Activated T-helper 2 cell treated with anti-CD3 and anti-CD28 coated beads, Interferon-gamma antibody, Interleukin-2, Interleukin-4, amounts not matched to agents 10 μg/mL and 5 μg/mL and 100 μg/mL, durations not matched to agents 14 hours and 24 hours and 36 hours (primary cell): ENCODE data around the gene MOBP. TPM values are rescaled to one million over a fixed set of nuclear protein-coding genes. Genes with fewer than 3 reads are reported as not detected.
"Not testable (repeated sequence)": the region's sequence is repeated elsewhere in the genome, so short reads cannot be mapped to it uniquely, and the experiment has no call there.

Experiments
- DNase-seq: peaks from one replicate; pipeline ENCODE4 v3.0.0; 2021; ENCODE audit warnings: low spot score
- H3K27ac Mint-ChIP-seq: one replicate; pipeline ENCODE4 v1.8.0; 2021; ENCODE audit warnings: mixed read lengths
- H3K27me3 Mint-ChIP-seq: one replicate; pipeline ENCODE4 v1.8.0; 2021; ENCODE audit warnings: low read depth, mixed read lengths
- H3K36me3 Mint-ChIP-seq: one replicate; pipeline ENCODE4 v1.8.0; 2021; ENCODE audit warnings: low read depth, mixed read lengths
- H3K4me1 Mint-ChIP-seq: one replicate; pipeline ENCODE4 v1.8.0; 2021; ENCODE audit warnings: low read depth, mixed read lengths
- H3K4me3 Mint-ChIP-seq: one replicate; pipeline ENCODE4 v1.8.0; 2021; ENCODE audit warnings: low read depth, mild to moderate bottlenecking, moderate library complexity, mixed read lengths
- H3K9me3 Mint-ChIP-seq: one replicate; pipeline ENCODE4 v1.8.0; 2021; ENCODE audit warnings: mixed read lengths
- intact Hi-C: fragments of 100-400 bp; cut with micrococcal nuclease; formaldehyde crosslinking; loops from one replicate; pipeline ENCODE4 v1.15.1; 2023
- total RNA-seq: library from RNA; stranded (reverse); gene quantifications from 2 replicates; pipeline ENCODE4 v1.2.3, GENCODE V29; 2022

The MOBP gene
- total RNA-seq, 1 donor from 2014 or later, result not detected

DNA sequence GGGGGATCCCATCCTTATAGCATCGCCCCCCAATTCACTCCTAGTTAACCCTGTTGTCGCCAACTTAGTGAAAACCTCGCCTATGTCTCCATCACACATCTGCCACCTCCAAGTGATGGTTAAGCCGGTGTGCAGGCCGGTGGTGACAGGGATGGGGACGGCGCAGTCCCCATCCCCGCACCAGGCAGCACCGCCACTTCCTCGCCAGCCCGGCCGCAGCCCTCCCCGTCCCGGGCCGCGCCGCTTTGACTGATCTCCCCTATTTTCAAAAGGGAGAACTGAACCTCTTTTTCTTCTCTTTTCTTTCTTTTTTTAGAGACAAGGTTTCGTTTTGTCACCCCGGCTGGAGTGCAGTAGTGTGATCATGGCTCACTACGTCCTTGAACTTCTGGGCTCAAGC, 11.3 kb upstream of the MOBP start:
- no peaks in the 10 kb centered on the region for H3K36me3 Mint-ChIP-seq
- H3K27me3 Mint-ChIP-seq, result peaks cover 16% of the 10 kb centered on the region
- no peak overlapping the region for H3K4me3 Mint-ChIP-seq
- no peaks in the 10 kb centered on the region for H3K4me1 Mint-ChIP-seq
- intact Hi-C loops, result no loop called here
- no peak for DNase-seq
- H3K27ac Mint-ChIP-seq, result no peak overlapping the region
- H3K9me3 Mint-ChIP-seq, result no peaks in the 10 kb centered on the region

GRCh38 chr3:39457361-39457760, 10.1 kb upstream of the MOBP start:
- Mint-ChIP-seq H3K4me3 (no peak overlapping the region), H3K4me1 (no peaks in the 10 kb centered on the region), H3K27me3 (peaks cover 16% of the 10 kb centered on the region), H3K36me3 (no peaks in the 10 kb centered on the region), H3K9me3 (no peaks in the 10 kb centered on the region), H3K27ac (no peak overlapping the region)
- intact Hi-C loops, result no loop called here
- no peak for DNase-seq

- H3K36me3 Mint-ChIP-seq, H3K9me3 Mint-ChIP-seq, H3K27ac Mint-ChIP-seq, DNase-seq, H3K4me3 Mint-ChIP-seq, H3K4me1 Mint-ChIP-seq, intact Hi-C loops: not testable (repeated sequence)
- H3K27me3 Mint-ChIP-seq, result peaks cover 20% of the 10 kb centered on the region
Observed at GRCh38 chr3:39458579-39458978, 8.9 kb upstream of the MOBP start.

GRCh38 chr3:39460677-39461076, 6.8 kb upstream of the MOBP start:
- Mint-ChIP-seq H3K9me3 (no peaks in the 10 kb centered on the region), H3K4me1 (no peaks in the 10 kb centered on the region), H3K27ac (no peak overlapping the region), H3K27me3 (peaks cover 19% of the 10 kb centered on the region), H3K4me3 (no peak overlapping the region), H3K36me3 (no peaks in the 10 kb centered on the region)
- DNase-seq, result no peak
- intact Hi-C loops, result no loop called here

- DNase-seq, result no peak
- no peaks in the 10 kb centered on the region for H3K4me1 Mint-ChIP-seq
- no peaks in the 10 kb centered on the region for H3K36me3 Mint-ChIP-seq
- H3K27ac Mint-ChIP-seq, result no peak overlapping the region
- H3K27me3 Mint-ChIP-seq, result peaks cover 19% of the 10 kb centered on the region
- no peak overlapping the region for H3K4me3 Mint-ChIP-seq
- H3K9me3 Mint-ChIP-seq, result no peaks in the 10 kb centered on the region
- intact Hi-C loops, result no loop called here
Observed at GRCh38 chr3:39463269-39463668, 4.2 kb upstream of the MOBP start.

- no peak overlapping the region for H3K4me3 Mint-ChIP-seq
- intact Hi-C loops, result no loop called here
- no peaks in the 10 kb centered on the region for H3K36me3 Mint-ChIP-seq
- H3K27me3 Mint-ChIP-seq, result peaks cover 13% of the 10 kb centered on the region
- no peak for DNase-seq
- no peak overlapping the region for H3K27ac Mint-ChIP-seq
- H3K9me3 Mint-ChIP-seq, result no peaks in the 10 kb centered on the region
- no peaks in the 10 kb centered on the region for H3K4me1 Mint-ChIP-seq
Observed at GRCh38 chr3:39466988-39467387, 492 bp upstream of the MOBP start.

GRCh38 chr3:39468108-39468436, 592 bp downstream of the MOBP start:
- intact Hi-C loops, result no loop called here
- Mint-ChIP-seq H3K27me3 (peaks cover 8% of the 10 kb centered on the region), H3K4me1 (no peaks in the 10 kb centered on the region), H3K9me3 (no peaks in the 10 kb centered on the region), H3K36me3 (no peaks in the 10 kb centered on the region), H3K4me3 (no peak overlapping the region), H3K27ac (no peak overlapping the region)
- no peak for DNase-seq

- Mint-ChIP-seq H3K27me3 (no peaks in the 10 kb centered on the region), H3K27ac (no peak overlapping the region), H3K4me3 (no peak overlapping the region), H3K4me1 (no peaks in the 10 kb centered on the region), H3K36me3 (no peaks in the 10 kb centered on the region), H3K9me3 (no peaks in the 10 kb centered on the region)
- no peak for DNase-seq
- intact Hi-C loops, result no loop called here
Observed at GRCh38 chr3:39469258-39469657, 1.8 kb downstream of the MOBP start.

- H3K9me3 Mint-ChIP-seq, result no peaks in the 10 kb centered on the region
- H3K4me1 Mint-ChIP-seq, result no peaks in the 10 kb centered on the region
- H3K27me3 Mint-ChIP-seq, result no peaks in the 10 kb centered on the region
- intact Hi-C loops, result no loop called here
- DNase-seq, result no peak
- H3K4me3 Mint-ChIP-seq, result no peak overlapping the region
- no peak overlapping the region for H3K27ac Mint-ChIP-seq
- H3K36me3 Mint-ChIP-seq, result no peaks in the 10 kb centered on the region
Observed at GRCh38 chr3:39469945-39470344, 2.5 kb downstream of the MOBP start.

- no peak for DNase-seq
- H3K9me3 Mint-ChIP-seq, result no peaks in the 10 kb centered on the region
- intact Hi-C loops, result no loop called here
- H3K4me1 Mint-ChIP-seq, result no peaks in the 10 kb centered on the region
- H3K27ac Mint-ChIP-seq, result no peak overlapping the region
- no peaks in the 10 kb centered on the region for H3K27me3 Mint-ChIP-seq
- no peaks in the 10 kb centered on the region for H3K36me3 Mint-ChIP-seq
- no peak overlapping the region for H3K4me3 Mint-ChIP-seq
Observed at GRCh38 chr3:39471652-39472051, 4.2 kb downstream of the MOBP start.

DNA sequence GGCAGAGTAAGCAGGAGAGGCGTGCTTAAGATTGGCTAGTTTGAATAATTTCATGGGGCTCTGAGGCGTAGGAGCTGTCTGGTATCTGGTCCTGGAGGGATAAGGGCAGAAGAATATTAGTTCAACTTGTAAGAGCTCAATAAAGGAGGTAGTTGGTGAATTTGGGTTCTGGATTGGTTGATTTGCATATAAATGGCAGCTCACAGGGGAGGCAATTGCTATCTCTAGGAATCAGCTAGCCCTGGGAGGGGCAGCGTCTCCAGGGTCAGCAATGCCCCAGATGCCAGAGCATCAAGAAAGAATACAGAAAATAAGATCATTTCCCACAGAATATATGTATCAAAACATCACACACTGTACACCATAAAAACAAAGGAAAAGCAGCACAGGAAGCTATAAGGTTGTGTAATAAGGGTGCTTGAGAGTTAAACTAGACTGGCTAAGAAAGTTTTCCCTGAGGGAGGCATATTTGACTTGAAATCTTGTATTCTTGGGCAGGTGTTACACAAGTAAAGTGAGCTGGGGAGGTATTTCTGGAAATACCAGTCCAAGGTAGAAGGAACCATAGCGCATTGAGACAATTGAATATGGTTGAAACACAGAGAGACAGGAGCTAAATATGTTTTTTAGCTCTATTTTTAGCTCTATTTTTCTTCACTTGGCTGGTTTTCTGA, 6.1 kb downstream of the MOBP start:
- no peak overlapping the region for H3K27ac Mint-ChIP-seq
- H3K4me1 Mint-ChIP-seq, result no peaks in the 10 kb centered on the region
- no peaks in the 10 kb centered on the region for H3K36me3 Mint-ChIP-seq
- peaks cover 3% of the 10 kb centered on the region for H3K27me3 Mint-ChIP-seq
- H3K4me3 Mint-ChIP-seq, result no peak overlapping the region
- intact Hi-C loops, result no loop called here
- no peak for DNase-seq
- no peaks in the 10 kb centered on the region for H3K9me3 Mint-ChIP-seq

GRCh38 chr3:39474126-39474515, 6.6 kb downstream of the MOBP start:
- intact Hi-C loops, result no loop called here
- no peaks in the 10 kb centered on the region for H3K9me3 Mint-ChIP-seq
- H3K27me3 Mint-ChIP-seq, result peaks cover 3% of the 10 kb centered on the region
- DNase-seq, result no peak
- no peak overlapping the region for H3K4me3 Mint-ChIP-seq
- no peaks in the 10 kb centered on the region for H3K36me3 Mint-ChIP-seq
- no peaks in the 10 kb centered on the region for H3K4me1 Mint-ChIP-seq
- no peak overlapping the region for H3K27ac Mint-ChIP-seq

GRCh38 chr3:39476783-39477182, 9.3 kb downstream of the MOBP start:
- H3K4me3 Mint-ChIP-seq, result no peak overlapping the region

GRCh38 chr3:39478226-39478625, 10.7 kb downstream of the MOBP start:
- Mint-ChIP-seq H3K27ac (no peak overlapping the region), H3K9me3 (no peaks in the 10 kb centered on the region), H3K36me3 (no peaks in the 10 kb centered on the region), H3K27me3 (peaks cover 3% of the 10 kb centered on the region), H3K4me3 (no peak overlapping the region), H3K4me1 (no peaks in the 10 kb centered on the region)
- intact Hi-C loops, result no loop called here
- DNase-seq, result no peak

More at GRCh38 chr3:39476783-39477182, 9.3 kb downstream of the MOBP start:
- Mint-ChIP-seq H3K4me1 (no peaks in the 10 kb centered on the region), H3K27me3 (peaks cover 3% of the 10 kb centered on the region), H3K27ac (no peak overlapping the region), H3K9me3 (no peaks in the 10 kb centered on the region), H3K36me3 (no peaks in the 10 kb centered on the region)
- intact Hi-C loops, result no loop called here
- DNase-seq, result no peak
